ENCODE data around the gene ELOB. TPM values are rescaled to one million over a fixed set of nuclear protein-coding genes. Genes with fewer than 3 reads are reported as not detected.
A peak's percentile ranks its signal among the peaks of the same experiment; 100 is the strongest.

ELOB gene
- total and polyA plus RNA-seq, 2 of the 13 experiments (the other 11 are each of a cell fraction or from before 2014, with no cell fraction given): 208 to 225 TPM

DNA sequence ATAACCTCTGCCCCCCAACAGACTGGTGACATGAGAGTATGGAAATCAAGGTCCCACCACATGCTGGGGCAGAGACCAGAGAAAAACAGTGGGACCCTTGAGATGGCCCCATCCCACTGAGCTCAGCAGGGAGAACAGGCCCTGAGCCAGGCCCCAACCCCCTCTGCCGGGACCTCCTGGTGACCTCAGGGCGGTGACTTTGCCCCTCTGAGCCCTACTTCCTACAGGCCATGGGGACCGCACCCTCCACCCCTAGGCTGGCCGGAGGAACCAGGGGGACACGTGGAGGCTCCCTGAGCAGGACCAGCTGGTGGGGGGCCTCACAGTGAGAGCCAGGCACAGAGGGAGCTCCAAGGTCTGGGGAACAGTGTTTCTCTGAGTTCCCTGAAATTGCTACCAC is 38.5 kb downstream of the ELOB start (continued):
- TF ChIP-seq, protein P1, sequence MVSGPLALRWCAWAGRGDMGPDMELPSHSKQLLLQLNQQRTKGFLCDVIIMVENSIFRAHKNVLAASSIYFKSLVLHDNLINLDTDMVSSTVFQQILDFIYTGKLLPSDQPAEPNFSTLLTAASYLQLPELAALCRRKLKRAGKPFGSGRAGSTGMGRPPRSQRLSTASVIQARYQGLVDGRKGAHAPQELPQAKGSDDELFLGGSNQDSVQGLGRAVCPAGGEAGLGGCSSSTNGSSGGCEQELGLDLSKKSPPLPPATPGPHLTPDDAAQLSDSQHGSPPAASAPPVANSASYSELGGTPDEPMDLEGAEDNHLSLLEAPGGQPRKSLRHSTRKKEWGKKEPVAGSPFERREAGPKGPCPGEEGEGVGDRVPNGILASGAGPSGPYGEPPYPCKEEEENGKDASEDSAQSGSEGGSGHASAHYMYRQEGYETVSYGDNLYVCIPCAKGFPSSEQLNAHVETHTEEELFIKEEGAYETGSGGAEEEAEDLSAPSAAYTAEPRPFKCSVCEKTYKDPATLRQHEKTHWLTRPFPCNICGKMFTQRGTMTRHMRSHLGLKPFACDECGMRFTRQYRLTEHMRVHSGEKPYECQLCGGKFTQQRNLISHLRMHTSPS (CRISPR knock-in tag; IDR thresholded peaks at IDR 0.05; ENCODE audit: low read depth): no peak

DNA sequence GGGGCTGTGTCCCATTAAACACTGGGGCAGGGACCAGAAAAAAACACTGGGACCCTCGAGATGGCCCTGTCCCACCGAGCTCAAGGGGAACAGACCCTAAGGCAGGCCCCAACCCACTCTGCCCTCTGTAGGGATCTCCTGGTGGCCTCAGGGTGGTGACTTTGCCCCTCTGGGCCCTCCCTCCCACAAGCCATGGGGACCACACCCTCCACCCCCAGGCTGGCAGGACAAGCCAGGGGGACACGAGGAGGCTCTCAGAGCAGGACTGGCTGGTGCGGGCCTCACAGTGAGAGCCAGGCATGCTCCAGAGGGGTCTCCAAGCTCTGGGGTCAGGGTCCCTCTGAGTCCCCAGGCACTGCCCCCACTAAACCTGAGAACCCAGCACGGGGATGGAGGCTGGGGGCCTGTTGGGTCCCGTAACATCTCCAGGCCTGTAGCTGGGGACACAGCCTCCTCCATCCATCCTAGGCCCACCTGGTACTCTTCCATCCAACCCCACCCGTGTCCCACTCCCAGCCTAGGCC is 39.1 kb downstream of the ELOB start:
- BruUV-seq (replicated peaks): no TSS peak

More for the DNA sequence above, 39.1 kb downstream of the ELOB start:
- Histone ChIP-seq H2AFZ (ENCODE audit: low read length) (no peak overlapping the region), H3K36me3 (replicated peaks in 1 of 2; ENCODE audit: control insufficient read depth in 1 of 2, insufficient read depth in 2 of 2, low read length in 2 of 2) (no peaks in the 10 kb centered on the region), H3K9ac (ENCODE audit: insufficient read depth, low read depth, low read length) (no peak overlapping the region), H3K4me2 (ENCODE audit: low read depth, low read length) (no peak overlapping the region), H3K27me3 (ENCODE audit: control insufficient read depth in 1 of 2, insufficient read depth in 2 of 2, low read length in 2 of 2) (no peaks in the 10 kb centered on the region; a peak in 1 of 5 replicates), H3K9me3 (ENCODE audit: low read length) (no peaks in the 10 kb centered on the region), H3K4me1 (ENCODE audit: insufficient read depth, low read length) (peaks cover 40% of the 10 kb centered on the region), H3K79me2 (ENCODE audit: insufficient read depth, low read length) (no peaks in the 10 kb centered on the region), H3K4me3 (replicated peaks in 1 of 3; ENCODE audit: insufficient read depth in 1 of 3, low read depth in 2 of 3, low read length in 3 of 3) (no peak overlapping the region), H3K27ac (ENCODE audit: extremely low read length, insufficient read depth, low read length) (no peak overlapping the region), H4K20me1 (ENCODE audit: insufficient read depth, low read length) (no peaks in the 10 kb centered on the region)
- no peak for ATAC-seq
- CTCF ChIA-PET (ENCODE audit: low intra/inter-chr PET ratio, low total read pairs): no interaction called here
- intact Hi-C loops (cut with micrococcal nuclease; ENCODE audit: unreplicated experiment) (no loop called here), in situ Hi-C loops (cut with HindIII; ENCODE audit: extremely low pct_ligation_motif_present, low pct_unique_long_range_greater_than_20kb) (no loop called here)
- POLR2A ChIA-PET: interaction anchor here (4.4 kb wide), 1 partner anchor 15 kb away, joined by 43 read pairs; the partner anchor contains the start of gene SRRM2
- FAIRE-seq: no peak
- no peak for DNase-seq (ENCODE audit: low spot score)
- 32% methylated on average over 2 of the region's 7 CpGs for WGBS (ENCODE audit: low lambda C conversion rate)
- TF ChIP-seq MBNL3 (CRISPR knock-in tag; conservative IDR thresholded peaks at IDR 0.05): no peak
- TF ChIP-seq ZFX (CRISPR knock-in tag; IDR thresholded peaks at IDR 0.05; ENCODE audit: low read depth): 0 out of 2 replicates have a peak, but pooled peaks have one; percentile 3
- TF ChIP-seq ZNF768 (CRISPR knock-in tag; IDR thresholded peaks at IDR 0.05): 0 out of 2 replicates have a peak, but pooled peaks have one; percentile 40
- TF ChIP-seq PLRG1 (conservative IDR thresholded peaks at IDR 0.05): no peak
- no peak for TF ChIP-seq FOXA1 (IDR thresholded peaks at IDR 0.05)
- TF ChIP-seq FOXA1 (CRISPR knock-in tag; IDR thresholded peaks at IDR 0.05): no peak
- TF ChIP-seq ZZZ3 (CRISPR knock-in tag; IDR thresholded peaks at IDR 0.05; ENCODE audit: borderline replicate concordance): no peak
- no peak for TF ChIP-seq ZNF772 (CRISPR knock-in tag; IDR thresholded peaks at IDR 0.05)
- TF ChIP-seq ZNF143 (CRISPR knock-in tag; IDR thresholded peaks at IDR 0.05): no peak
- TF ChIP-seq RXRB (CRISPR knock-in tag; IDR thresholded peaks at IDR 0.05; ENCODE audit: borderline replicate concordance): no peak
- no peak for TF ChIP-seq ZNF547 (CRISPR knock-in tag; IDR thresholded peaks at IDR 0.05)
- no peak for TF ChIP-seq ZNF512B (CRISPR knock-in tag; IDR thresholded peaks at IDR 0.05; ENCODE audit: borderline replicate concordance)
- TF ChIP-seq ZKSCAN8 (CRISPR knock-in tag; IDR thresholded peaks at IDR 0.05; ENCODE audit: borderline replicate concordance): no peak
- TF ChIP-seq ZNF652 (CRISPR knock-in tag; IDR thresholded peaks at IDR 0.05; ENCODE audit: borderline replicate concordance, low read depth): no peak
- no peak for TF ChIP-seq ZNF138 (CRISPR knock-in tag; IDR thresholded peaks at IDR 0.05; ENCODE audit: low read depth)

Measured in HepG2 (cell line).